ENCODE measurements around the gene MXI1. TPM values are rescaled to one million over a fixed set of nuclear protein-coding genes. Genes with fewer than 3 reads are reported as not detected.

MXI1 gene
- total and polyA plus RNA-seq, 12 donors: 21.4 to 69.8 (median 38.6) TPM

GRCh38 chr10:110170142-110170971 lies 37.0 kb upstream of the MXI1 start:
- Histone ChIP-seq H3K4me3 (no peak overlapping the region), H3K4me1 (replicated peaks in 1 of 2) (peaks cover 0 to 5% of the 10 kb centered on the region in 2 donors), H3K9me3 (replicated peaks in 1 of 3) (no peaks in the 10 kb centered on the region), H3K27ac (no peak overlapping the region), H3K36me3 (replicated peaks in 1 of 2) (no peaks in the 10 kb centered on the region), H3K27me3 (peaks cover 52% of the 10 kb centered on the region)
- intact Hi-C loops (cut with DNase I): no loop called here
- DNase-seq: peak in 2 of 7 donors; percentile 5 to 29
- WGBS, 4 donors: 5 to 14% (median 12%) methylated on average over 12 to 13 of the region's 13 CpGs
- TF ChIP-seq POLR2A (IDR thresholded peaks at IDR 0.05): no peak
- TF ChIP-seq CTCF (IDR thresholded peaks at IDR 0.05): no peak

GRCh38 chr10:110171032-110171431 lies 36.4 kb upstream of the MXI1 start:
- 47 to 61% (median 54%) methylated on average over 6 of the region's 6 CpGs for WGBS, 4 donors
- peaks cover 0 to 5% of the 10 kb centered on the region in 2 donors for H3K4me1 ChIP-seq (replicated peaks in 1 of 2)
- H3K9me3 ChIP-seq (replicated peaks in 1 of 3): no peaks in the 10 kb centered on the region
- peak in 2 of 7 donors; percentile 3 to 9 for DNase-seq
- no peaks in the 10 kb centered on the region for H3K36me3 ChIP-seq (replicated peaks in 1 of 2)
- intact Hi-C loops (cut with DNase I): no loop called here
- peaks cover 48% of the 10 kb centered on the region for H3K27me3 ChIP-seq
- TF ChIP-seq POLR2A (IDR thresholded peaks at IDR 0.05): no peak
- TF ChIP-seq CTCF (IDR thresholded peaks at IDR 0.05): no peak
- no peak overlapping the region for H3K27ac ChIP-seq
- no peak overlapping the region for H3K4me3 ChIP-seq

- no peak for TF ChIP-seq POLR2A (IDR thresholded peaks at IDR 0.05)
- no peak for TF ChIP-seq CTCF (IDR thresholded peaks at IDR 0.05)
These were observed 35.2 kb upstream of the MXI1 start for GRCh38 chr10:110172155-110172554.

GRCh38 chr10:110174201-110174600 lies 33.2 kb upstream of the MXI1 start:
- H3K36me3 ChIP-seq (replicated peaks in 1 of 2): no peaks in the 10 kb centered on the region
- no peak overlapping the region for H3K4me3 ChIP-seq
- DNase-seq: no peak
- no peaks in the 10 kb centered on the region for H3K9me3 ChIP-seq (replicated peaks in 1 of 3)
- peaks cover 28% of the 10 kb centered on the region for H3K27me3 ChIP-seq
- TF ChIP-seq POLR2A (IDR thresholded peaks at IDR 0.05): no peak
- TF ChIP-seq CTCF (IDR thresholded peaks at IDR 0.05): no peak
- H3K4me1 ChIP-seq (replicated peaks in 1 of 2): peaks cover 0 to 5% of the 10 kb centered on the region in 2 donors
- H3K27ac ChIP-seq: no peak overlapping the region
- intact Hi-C loops (cut with DNase I): no loop called here

More at GRCh38 chr10:110172155-110172554, 35.2 kb upstream of the MXI1 start:
- Histone ChIP-seq H3K4me1 (replicated peaks in 1 of 2) (peaks cover 0 to 5% of the 10 kb centered on the region in 2 donors), H3K4me3 (no peak overlapping the region), H3K27ac (no peak overlapping the region), H3K9me3 (replicated peaks in 1 of 3) (no peaks in the 10 kb centered on the region), H3K27me3 (peaks cover 42% of the 10 kb centered on the region), H3K36me3 (replicated peaks in 1 of 2) (no peaks in the 10 kb centered on the region)
- peak in 1 of 7 donors; percentile 1 for DNase-seq
- WGBS, 4 donors: 72 to 78% (median 73%) methylated on average over 5 of the region's 5 CpGs
- intact Hi-C loops (cut with DNase I): no loop called here
